Measurements from ENCODE around the gene MRFAP1.
"Not testable (repeated sequence)": the region's sequence is repeated elsewhere in the genome, so short reads cannot be mapped to it uniquely, and the experiment has no call there.

Gene MRFAP1

DNA sequence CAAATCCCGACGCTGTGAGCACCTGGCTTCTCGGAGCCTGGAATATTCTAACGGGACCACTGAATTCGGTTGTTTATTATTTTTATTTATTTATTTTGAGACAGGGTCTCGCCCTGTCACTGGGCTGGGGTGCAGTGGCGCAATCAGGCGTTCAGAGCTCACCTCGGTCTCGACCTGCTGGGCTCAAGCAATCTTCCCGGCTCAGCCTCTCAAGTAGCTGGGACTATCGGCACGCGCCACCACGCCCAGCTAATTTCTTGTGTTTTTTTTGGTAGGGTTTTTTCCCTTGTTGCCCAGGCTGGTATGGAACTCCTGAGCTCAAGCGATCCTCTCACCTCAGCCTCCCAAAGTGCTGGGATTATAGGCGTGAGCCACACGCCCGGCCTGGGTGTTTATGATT lies 31.6 kb downstream of the MRFAP1 start:
- no peak for DNase-seq

DNA sequence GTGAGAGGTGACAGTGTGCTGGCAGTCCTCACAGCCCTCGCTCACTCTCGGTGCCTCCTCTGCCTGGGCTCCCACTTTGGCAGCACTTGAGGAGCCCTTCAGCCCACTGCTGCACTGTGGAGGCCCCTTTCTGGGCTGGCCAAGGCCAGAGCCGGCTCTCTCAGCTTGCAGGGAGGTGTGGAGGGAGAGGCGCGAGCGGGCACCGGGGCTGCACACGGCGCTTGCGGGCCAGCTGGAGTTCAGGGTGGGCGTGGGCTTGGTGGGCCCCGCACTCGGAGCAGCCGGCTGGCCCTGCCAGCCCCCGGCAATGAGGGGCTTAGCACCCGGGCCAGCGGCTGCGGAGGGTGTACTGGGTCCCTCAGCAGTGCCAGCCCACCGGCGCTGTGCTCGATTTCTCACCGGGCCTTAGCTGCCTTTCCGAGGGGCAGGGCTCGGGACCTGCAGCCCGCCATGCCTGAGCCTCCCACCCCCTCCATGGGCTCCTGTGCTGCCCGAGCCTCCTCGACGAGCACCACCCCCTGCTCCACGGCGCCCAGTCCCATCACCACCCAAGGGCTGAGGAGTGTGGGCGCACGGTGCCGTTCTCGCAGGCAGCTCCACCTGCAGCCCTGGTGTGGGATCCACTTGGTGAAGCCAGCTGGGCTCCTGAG lies 32.2 kb downstream of the MRFAP1 start:
- not testable (repeated sequence) for DNase-seq

DNA sequence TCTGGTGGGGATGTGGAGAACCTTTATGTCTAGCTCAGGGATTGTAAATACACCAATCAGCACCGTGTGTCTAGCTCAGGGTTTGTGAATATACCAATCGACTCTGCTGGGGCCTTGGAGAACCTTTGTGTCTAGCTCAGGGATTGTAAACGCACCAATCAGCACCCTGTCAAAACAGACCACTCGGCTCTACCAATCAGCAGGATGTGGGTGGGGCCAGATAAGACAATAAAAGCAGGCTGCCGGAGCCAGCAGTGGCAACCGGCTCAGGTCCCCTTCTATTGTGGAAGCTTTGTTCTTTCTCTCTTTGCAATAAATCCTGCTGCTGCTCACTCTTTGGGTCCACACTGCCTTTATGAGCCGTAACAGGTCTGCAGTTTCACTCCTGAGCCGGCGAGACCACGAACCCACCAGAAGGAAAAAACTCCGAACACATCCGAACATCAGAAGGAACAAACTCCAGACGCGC lies 32.7 kb downstream of the MRFAP1 start:
- peak in 2 of 4 experiments; percentile 46 to 48 for DNase-seq

DNA sequence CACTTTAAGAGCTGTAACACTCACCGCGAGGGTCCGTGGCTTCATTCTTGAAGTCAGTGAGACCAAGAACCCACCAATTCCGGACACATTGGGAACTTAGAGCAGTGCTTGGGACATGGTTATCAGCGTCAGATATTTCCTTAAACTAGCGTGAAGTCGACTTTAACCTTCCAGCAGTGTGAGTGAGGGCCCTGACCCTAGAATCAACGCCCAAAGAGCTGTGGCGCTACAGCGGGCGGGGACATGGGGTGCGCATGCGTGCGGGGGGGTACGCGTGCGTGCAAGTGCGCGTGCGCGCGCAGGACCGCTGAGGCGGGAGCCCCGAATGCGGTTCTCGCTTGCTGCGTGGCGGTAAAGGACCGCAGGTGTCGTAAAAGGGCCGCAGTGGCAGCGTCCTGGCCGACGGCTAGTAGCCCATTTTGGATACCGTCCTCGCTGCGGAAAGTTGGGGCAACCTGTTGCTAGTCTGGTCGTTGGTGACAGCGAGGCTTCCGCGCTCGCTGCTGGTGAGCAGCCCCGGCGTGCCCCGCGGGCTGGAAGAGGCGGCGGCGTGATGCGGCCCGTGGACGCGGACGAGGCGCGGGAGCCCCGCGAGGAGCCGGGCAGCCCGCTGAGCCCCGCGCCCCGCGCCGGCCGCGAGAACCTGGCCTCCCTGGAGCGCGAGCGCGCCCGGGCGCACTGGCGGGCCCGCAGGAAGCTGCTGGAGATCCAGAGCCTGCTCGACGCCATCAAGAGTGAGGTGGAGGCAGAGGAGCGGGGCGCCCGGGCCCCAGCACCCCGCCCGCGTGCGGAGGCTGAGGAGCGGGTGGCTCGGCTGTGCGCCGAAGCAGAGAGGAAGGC lies 33.4 kb downstream of the MRFAP1 start:
- peak; percentile 79 to 93 (median 90) for DNase-seq

DNA sequence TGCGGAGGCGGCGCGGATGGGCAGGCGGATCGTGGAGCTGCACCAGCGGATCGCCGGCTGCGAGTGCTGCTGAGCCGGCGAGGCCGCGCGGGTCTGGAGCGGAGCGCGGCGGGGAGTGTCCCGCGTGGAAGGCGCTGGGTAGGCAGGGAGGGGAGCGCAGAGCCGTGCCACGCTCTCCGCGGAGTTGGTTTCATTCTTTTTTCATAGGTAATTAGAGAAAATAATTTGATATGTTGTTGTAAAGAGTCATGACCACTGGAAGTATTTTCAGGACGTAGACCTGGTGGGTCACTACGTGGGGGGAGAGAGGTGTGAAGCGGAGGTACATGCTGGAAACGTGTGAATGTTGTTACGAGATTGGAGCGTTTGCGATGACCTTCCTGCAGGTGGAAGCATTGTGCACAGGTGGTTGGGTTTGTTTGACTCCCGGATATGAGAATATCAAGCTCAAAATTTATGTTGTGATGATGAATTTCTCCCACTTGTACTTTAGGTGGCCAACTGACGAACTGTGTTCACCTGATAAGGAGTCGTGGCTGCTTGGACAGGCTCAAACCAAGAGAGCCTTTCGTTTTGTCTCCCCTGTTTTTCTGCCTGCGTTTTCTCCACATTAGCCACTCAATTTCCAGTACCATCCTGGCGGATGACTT lies 34.1 kb downstream of the MRFAP1 start:
- DNase-seq = peak in 2 of 4 experiments; percentile 34 to 36

DNA sequence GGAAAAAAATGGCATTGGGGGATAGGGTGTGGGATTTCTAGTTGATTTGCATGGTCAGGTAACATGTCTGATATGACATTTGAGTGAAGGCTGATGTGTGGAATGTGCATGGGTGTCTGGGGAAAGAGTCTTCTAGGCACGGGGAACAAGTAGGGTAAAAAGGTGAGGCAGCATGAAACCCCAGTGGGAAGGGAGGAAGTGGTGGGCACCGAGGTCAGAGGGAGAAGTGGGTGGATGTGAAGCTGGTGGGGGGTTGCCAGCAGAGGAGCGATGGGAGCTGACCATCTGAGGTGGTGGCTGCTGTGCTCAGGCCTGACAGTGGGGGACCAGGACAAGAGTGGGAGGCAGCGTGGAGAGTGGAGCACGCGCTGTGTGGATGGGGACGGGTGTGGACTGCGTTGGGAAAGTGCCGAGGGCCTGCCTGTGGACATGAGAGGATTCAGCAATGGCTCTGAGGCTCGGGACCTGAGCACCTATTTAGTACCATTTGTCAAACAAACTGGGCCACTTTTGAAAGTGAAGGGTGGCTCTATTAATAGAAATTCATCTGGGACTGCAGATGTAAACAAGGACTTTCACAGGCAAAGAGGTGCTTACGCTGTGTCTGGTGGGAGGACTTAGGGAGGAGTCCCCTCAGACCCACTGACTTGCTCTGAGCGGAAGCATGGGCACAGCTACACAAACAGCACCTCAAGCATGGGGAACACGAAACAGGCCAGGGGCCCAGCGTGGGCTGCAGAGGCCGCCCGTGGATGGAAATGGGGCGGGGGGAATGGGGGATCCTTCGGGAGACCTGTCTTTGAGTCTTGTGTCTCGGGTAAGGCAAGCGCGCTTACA lies 36.5 kb downstream of the MRFAP1 start:
- DNase-seq = no peak

DNA sequence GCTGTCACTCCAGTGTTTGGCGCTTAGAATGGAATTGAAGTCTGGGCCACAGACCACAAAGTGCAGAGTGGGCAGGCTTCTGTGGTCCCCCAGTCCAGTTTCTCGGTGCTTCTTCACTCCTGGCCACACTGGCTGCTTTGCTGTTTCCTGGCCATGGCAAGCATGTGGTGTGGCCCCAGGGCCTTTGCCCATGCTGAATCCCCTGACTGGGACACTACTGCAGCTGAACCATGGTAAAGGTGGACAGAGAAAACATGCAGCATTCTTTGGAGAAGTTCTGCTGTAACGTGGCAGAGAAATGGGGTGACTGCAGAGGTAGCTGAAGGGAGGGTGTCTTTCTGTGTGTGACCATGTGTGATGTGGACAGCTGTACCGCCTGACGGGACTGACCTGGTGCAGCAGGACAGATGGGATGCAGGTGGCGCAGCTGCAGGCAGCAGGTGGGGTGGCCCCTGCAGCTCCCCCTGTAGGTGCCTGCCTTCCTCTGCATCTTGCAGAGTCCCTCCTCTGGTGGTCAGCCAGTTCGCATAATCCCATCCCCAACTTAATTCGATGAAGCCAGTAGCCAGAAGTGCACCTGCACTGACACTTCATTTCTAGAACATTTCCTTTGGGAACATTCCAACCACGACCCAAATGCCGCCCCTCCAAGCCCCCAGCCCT lies 40.0 kb downstream of the MRFAP1 start:
- no peak for DNase-seq

DNA sequence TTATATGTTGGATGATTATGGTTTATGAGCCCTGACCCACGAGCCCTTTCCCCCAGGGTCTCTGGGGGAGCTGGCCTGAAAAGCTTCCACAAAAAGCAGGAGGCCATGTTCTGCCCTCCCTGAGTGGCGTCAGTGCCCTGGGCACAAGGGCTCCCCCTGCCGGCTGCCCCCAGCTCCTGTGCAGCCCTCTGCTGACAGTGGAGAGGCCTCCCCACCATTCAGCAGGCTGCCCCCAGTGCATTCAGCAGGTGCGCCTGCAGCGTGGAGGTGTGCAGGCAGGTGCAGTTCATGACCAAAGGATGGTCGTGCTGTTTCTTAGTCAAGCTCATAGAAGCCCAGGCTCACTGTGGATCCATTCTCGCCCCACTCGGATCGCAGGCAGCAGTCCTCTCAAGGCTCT lies 40.7 kb downstream of the MRFAP1 start:
- DNase-seq = no peak

DNA sequence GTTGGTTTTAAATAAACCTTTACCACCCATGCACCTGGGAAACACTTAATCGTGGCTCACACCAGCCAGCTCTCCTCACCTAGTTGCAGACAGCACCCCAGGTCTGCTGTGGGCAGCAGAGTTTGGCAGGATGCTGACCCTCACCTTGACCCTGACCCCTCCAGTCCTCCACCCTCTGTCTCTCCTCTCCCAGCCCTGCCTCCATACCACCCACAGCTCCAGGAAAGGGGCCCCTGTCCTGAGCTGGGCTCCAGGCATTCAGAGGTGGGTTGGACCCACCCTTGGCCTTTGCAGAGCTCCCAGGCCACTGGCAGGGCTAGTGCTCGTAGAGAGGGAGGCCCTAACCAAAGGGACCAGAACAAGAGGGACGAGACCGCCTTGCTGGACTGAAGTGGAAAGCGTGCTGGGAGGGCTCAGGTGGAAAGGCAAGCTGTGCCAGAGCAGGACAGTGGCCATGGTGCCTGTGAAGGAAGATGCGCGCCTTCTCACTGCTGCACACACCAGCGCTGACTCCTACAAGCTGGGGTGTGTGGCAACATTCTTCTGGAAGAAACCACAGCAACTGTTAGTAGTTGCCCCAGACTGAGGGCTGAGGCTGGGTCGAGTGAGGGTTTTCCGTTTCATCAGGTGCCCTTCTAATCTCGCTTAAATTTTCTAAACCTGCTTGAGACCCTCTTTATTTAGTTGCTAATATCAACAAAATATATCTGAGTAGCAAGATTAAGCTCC lies 42.5 kb downstream of the MRFAP1 start:
- DNase-seq = no peak

DNA sequence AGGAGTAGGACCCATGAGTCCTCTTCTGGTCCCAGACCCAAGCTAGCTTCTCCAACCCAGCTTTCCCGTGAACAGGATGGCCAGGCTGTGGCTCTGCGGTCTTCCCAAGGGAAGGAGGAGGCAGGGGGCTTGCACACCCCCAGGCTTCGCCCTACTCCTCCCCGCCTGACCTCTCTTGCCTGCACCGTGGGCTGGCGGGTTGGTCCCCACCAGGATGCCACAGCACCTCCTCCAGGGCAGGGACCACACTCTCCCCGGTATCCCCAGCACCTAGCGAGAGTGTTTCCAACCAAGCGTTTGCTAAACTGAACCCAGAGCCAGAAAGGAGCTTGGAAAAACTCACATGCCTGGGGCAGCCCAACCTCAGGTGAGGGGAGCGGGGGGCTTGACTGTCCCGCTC lies 44.2 kb downstream of the MRFAP1 start:
- no peak for DNase-seq

DNA sequence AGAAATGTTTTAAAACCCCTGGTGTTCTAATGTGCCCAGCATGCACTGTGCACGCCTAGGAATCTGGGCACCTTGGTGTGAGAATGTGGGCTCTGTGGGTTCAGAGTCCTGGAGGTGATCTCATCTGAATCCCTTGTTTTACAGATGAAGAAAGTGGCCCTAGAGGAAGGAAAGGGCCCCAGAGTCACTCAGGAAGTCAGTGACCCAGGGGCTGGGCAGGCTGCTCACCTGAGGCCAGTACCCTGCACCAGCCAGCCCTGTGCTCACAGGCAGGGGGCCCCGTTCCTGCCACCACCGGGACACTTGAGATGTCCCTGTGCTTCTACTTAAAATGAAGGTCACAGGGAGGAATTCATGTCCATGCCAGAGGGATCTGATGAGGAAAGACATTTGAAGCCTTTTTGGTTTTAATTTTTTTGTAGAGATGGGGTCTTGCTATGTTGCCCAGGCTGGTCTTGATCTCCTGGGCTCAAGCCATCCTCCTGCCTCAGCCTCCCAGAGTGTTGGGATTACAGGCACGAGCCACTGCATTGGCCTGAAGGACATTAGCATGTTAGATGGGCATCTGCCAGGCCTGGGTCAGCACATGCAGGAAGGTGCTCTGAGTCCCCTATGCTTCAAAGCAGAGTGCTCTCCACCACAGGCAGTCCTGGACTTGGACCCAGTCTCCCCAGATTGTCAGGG lies 45.8 kb downstream of the MRFAP1 start:
- no peak for DNase-seq

DNA sequence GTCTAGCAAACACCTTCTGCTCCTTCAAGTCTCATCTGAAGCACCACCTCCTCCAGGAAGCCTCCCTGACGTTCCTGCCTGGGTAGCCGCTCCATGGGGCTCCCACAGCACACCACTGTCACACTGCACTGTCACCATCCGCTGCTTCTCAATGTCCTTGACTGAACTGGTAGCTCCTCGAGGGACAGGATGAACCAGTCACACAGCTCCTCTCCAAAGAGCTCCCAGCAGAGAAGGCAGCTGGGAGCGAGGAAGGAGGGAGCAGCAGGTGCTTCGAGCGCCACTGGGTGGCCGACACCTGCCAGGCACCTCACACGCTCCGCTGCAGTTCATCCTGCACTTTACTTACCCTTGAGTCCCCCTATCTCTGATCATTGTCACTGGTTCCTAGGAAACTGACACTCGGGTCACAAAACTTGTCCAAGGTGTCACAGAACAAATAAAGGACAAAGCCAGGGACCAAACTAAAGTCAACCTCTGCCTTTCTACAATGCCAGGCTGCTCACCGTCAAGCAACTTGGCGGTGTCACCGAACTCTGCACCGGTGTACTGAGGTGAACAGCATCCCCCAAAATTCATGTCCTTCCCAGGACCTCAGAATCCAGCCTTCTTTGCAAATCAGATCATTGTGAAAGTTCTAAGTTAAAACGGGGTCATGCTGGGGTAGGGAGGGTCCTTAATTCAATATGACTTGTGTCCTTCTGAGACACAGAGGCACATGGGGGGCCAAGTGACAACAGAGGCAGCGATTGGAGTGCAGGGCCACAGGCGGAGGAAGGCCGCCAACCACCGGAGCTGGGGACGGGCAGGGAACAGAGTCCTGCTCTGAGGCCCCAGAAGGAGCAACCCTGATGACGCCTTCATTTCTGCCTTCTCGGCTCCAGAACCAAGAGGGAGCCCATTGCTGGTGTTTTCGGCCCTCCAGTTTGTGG lies 47.7 kb downstream of the MRFAP1 start:
- DNase-seq = no peak

DNA sequence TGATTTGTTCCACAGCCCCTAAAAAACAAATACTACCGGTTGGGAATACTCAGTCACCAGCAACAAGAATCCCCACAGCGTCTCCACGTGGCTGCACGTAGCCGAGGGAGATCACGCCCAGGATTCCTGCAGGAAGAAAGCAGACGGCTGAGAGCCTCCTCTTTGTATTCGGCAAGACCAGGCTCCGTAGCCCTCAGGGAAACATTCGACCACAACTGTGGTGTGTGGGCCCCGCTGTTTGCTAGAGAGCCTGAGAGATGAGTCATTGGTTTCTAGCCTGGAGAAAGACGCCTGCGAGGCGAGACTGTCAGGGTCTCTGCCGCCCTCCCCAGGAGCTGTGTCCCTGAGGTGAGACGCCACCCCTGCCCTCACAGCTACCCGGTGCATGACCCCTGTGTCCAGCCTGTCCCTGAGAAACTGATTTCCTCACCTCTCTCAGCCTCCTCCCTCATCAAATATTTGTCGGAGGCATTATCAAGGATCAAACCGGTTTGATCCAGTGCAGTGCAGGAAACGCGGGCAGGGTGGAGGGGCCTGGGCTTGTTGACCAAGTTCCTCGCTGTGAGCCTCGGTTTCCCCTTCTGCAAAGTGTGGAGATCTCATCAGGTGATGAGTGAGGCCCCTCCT lies 48.5 kb downstream of the MRFAP1 start:
- DNase-seq = peak in 3 of 4 experiments; percentile 30 to 50 (median 43)

DNA sequence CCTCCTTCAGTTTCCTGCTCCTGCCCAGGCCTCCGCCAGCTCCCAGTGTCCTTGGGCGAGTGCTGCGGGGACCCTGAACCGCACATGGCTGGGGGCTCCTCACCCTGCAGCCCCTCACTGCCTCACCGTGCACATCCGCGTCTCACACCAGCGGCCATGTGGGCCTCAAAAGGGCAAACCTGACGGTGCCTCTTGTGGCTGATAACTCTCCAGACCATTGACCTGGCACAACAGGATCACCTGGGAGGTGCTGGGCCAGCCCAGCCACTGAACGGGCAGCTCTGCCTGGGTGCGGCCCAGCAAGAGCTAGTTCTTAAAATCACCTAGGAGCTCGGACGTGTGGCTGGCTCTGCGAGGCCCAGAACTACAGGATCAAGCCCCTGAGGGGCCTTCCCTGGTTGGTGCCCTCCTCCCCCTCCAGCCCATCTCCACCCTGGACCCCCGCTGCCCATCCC lies 49.0 kb downstream of the MRFAP1 start:
- no peak for DNase-seq

Measured in activated naive CD4-positive, alpha-beta T cell (primary cell).